ENCODE results near the gene ALPP. TPM values are rescaled to one million over a fixed set of nuclear protein-coding genes. Genes with fewer than 3 reads are reported as not detected.
A peak's percentile ranks its signal among the peaks of the same experiment; 100 is the strongest.

Gene ALPP
- total and polyA plus RNA-seq, 2 of the 13 experiments (the other 11 are each of a cell fraction or from before 2014, with no cell fraction given): not detected

- TF ChIP-seq, protein P1, sequence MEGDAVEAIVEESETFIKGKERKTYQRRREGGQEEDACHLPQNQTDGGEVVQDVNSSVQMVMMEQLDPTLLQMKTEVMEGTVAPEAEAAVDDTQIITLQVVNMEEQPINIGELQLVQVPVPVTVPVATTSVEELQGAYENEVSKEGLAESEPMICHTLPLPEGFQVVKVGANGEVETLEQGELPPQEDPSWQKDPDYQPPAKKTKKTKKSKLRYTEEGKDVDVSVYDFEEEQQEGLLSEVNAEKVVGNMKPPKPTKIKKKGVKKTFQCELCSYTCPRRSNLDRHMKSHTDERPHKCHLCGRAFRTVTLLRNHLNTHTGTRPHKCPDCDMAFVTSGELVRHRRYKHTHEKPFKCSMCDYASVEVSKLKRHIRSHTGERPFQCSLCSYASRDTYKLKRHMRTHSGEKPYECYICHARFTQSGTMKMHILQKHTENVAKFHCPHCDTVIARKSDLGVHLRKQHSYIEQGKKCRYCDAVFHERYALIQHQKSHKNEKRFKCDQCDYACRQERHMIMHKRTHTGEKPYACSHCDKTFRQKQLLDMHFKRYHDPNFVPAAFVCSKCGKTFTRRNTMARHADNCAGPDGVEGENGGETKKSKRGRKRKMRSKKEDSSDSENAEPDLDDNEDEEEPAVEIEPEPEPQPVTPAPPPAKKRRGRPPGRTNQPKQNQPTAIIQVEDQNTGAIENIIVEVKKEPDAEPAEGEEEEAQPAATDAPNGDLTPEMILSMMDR (CRISPR knock-in tag; IDR thresholded peaks at IDR 0.05): peak; percentile 71
- TF ChIP-seq GABPB1 (CRISPR knock-in tag; IDR thresholded peaks at IDR 0.05) (0 out of 2 replicates have a peak, but pooled peaks have one; percentile 10), ZFY (CRISPR knock-in tag; IDR thresholded peaks at IDR 0.05) (peak; percentile 29; the same call in 1 of the 2 replicates), ZFX (CRISPR knock-in tag; IDR thresholded peaks at IDR 0.05; ENCODE audit: low read depth) (peak; percentile 39; the same call in 1 of the 2 replicates), HNRNPL (IDR thresholded peaks at IDR 0.05; ENCODE audit: low read depth, low read length) (0 out of 2 replicates have a peak, but pooled peaks have one; percentile 53), STAG1 (CRISPR knock-in tag; IDR thresholded peaks at IDR 0.05) (0 out of 2 replicates have a peak, but pooled peaks have one; percentile 25), SAP130 (CRISPR knock-in tag; IDR thresholded peaks at IDR 0.05; ENCODE audit: low read depth) (0 out of 2 replicates have a peak, but pooled peaks have one; percentile 0), UBTF (CRISPR knock-in tag; IDR thresholded peaks at IDR 0.05) (peak; percentile 25; the same call in 1 of the 2 replicates)
- TF ChIP-seq, protein P2, sequence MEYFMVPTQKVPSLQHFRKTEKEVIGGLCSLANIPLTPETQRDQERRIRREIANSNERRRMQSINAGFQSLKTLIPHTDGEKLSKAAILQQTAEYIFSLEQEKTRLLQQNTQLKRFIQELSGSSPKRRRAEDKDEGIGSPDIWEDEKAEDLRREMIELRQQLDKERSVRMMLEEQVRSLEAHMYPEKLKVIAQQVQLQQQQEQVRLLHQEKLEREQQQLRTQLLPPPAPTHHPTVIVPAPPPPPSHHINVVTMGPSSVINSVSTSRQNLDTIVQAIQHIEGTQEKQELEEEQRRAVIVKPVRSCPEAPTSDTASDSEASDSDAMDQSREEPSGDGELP (IDR thresholded peaks at IDR 0.05; ENCODE audit: borderline replicate concordance, low read depth): peak; percentile 41; the same call in 1 of the 2 replicates
Measured at GRCh38 chr2:232363064-232363783, 15.3 kb upstream of the ALPP start (continued).
